BJ (cell line): ENCODE results near the gene MUC21. TPM values are rescaled to one million over a fixed set of nuclear protein-coding genes. Genes with fewer than 3 reads are reported as not detected.

Source experiments
- CTCF ChIA-PET: fragments of 350-600 bp; formaldehyde crosslinking; extraction: SDS; loops from one replicate; lab custom pipeline; 2021; ENCODE audit warnings: antibody characterized with exemption, inconsistent platforms; lab: Yijun Ruan, JAX
- POLR2A ChIA-PET: fragments of 300-600 bp; sonication (Branson Sonifier 250); formaldehyde crosslinking; extraction: SDS; loops from one replicate; lab custom pipeline; 2021; ENCODE audit warnings: antibody characterized with exemption; lab: Charles Lee
- DNase-seq: peaks from one replicate; pipeline ENCODE4 v3.0.0-alpha.2; 2011; ENCODE audit warnings: low read depth
- H3K27me3 ChIP-seq: 2 replicates; pipeline ENCODE4 v1.6.0; 2011; ENCODE audit warnings: low read length; ENCODE audit not compliant: control insufficient read depth, insufficient read depth
- H3K36me3 ChIP-seq: 2 replicates; pipeline ENCODE4 v1.5.1; 2011; ENCODE audit warnings: low read length; ENCODE audit not compliant: control insufficient read depth, insufficient read depth
- H3K4me3 ChIP-seq: 2 replicates; pipeline ENCODE4 v1.5.1; 2011; ENCODE audit warnings: low read depth, mild to moderate bottlenecking, control low read depth, low read length
- CTCF ChIP-seq: IDR thresholded peaks from 2 replicates; pipeline ENCODE4 v1.5.1; 2011; ENCODE audit warnings: low read depth, mild to moderate bottlenecking, control low read depth, inconsistent platforms, low read length, moderate library complexity; ENCODE audit not compliant: insufficient read depth
- polyA plus RNA-seq: library from polyadenylated mRNA; depleted of rRNA; stranded (reverse); fragments of >200 nt; gene quantifications from 2 replicates; pipeline ENCODE4 v1.2.3, GENCODE V29; 2011; rRNA removed

MUC21 gene
- polyA plus RNA-seq, 1 experiment, result not detected

- H3K27me3 ChIP-seq, result peaks cover 2% of the 10 kb centered on the region; the same call in 1 of the 2 replicates
- no peaks in the 10 kb centered on the region for H3K36me3 ChIP-seq
- CTCF ChIA-PET, result interaction anchor here (2.6 to 4.5 kb wide), 2 partner anchors 34 to 120 kb away, joined by 6 to 23 read pairs; no protein-coding TSS in a partner anchor
- POLR2A ChIA-PET, result no interaction called here
- TF ChIP-seq CTCF, result no peak
- H3K4me3 ChIP-seq, result no peak overlapping the region
- no peak for DNase-seq
Observed at GRCh38 chr6:31035862-31036497, 52.5 kb downstream of the MUC21 start.

- Histone ChIP-seq H3K36me3 (no peaks in the 10 kb centered on the region), H3K4me3 (no peak overlapping the region), H3K27me3 (peaks cover under 1% of the 10 kb centered on the region; the same call in 1 of the 2 replicates)
- POLR2A ChIA-PET, result no interaction called here
- no peak for TF ChIP-seq CTCF
- DNase-seq, result no peak
- CTCF ChIA-PET, result interaction anchor here (2.6 to 4.5 kb wide), 3 partner anchors 32 to 122 kb away, joined by 6 to 23 read pairs (median 12); no protein-coding TSS in a partner anchor
Observed at GRCh38 chr6:31037169-31037568, 53.7 kb downstream of the MUC21 start.

- TF ChIP-seq CTCF, result no peak
- Histone ChIP-seq H3K4me3 (no peak overlapping the region), H3K36me3 (no peaks in the 10 kb centered on the region), H3K27me3 (no peaks in the 10 kb centered on the region; the same call in 1 of the 2 replicates)
- ChIA-PET POLR2A (no interaction called here), CTCF (interaction anchor here (0.7 to 4.5 kb wide), 5 partner anchors 11 to 209 kb away, joined by 3 to 23 read pairs (median 6); no protein-coding TSS in a partner anchor)
- DNase-seq, result peak; percentile 39
Observed at GRCh38 chr6:31037682-31038081, 54.2 kb downstream of the MUC21 start.

GRCh38 chr6:31038559-31038958, 55.0 kb downstream of the MUC21 start:
- no peaks in the 10 kb centered on the region for H3K36me3 ChIP-seq
- ChIA-PET POLR2A (no interaction called here), CTCF (interaction anchor here (0.9 to 4.5 kb wide), 6 partner anchors 10 to 210 kb away, joined by 3 to 23 read pairs (median 5); no protein-coding TSS in a partner anchor)
- no peak for DNase-seq
- no peak overlapping the region for H3K4me3 ChIP-seq
- TF ChIP-seq CTCF, result no peak
- H3K27me3 ChIP-seq, result no peaks in the 10 kb centered on the region; the same call in 1 of the 2 replicates

Other genes with a start within 250 kb of the MUC21 start
- gene FLOT1, start 241.0 kb upstream of the MUC21 start, polyA plus RNA-seq, result 205 and 292 TPM in 2 replicates
- 43.7 and 51.7 TPM in 2 replicates for gene IER3, start 239.2 kb upstream of the MUC21 start, polyA plus RNA-seq
- 10.6 and 17.0 TPM in 2 replicates for gene DDR1, start 99.2 kb upstream of the MUC21 start, polyA plus RNA-seq
- gene GTF2H4, start 75.5 kb upstream of the MUC21 start, polyA plus RNA-seq, result 24.9 and 28.2 TPM in 2 replicates
- gene VARS2, start 69.5 kb upstream of the MUC21 start, polyA plus RNA-seq, result 14.8 and 16.1 TPM in 2 replicates
- gene SFTA2, start 51.5 kb upstream of the MUC21 start, polyA plus RNA-seq, result not detected in 2 replicates
- gene MUCL3, start 42.7 kb upstream of the MUC21 start, polyA plus RNA-seq, result not detected in 2 replicates
- gene MUC22, start 26.8 kb downstream of the MUC21 start, polyA plus RNA-seq, result not detected in 2 replicates
- gene C6orf15, start 128.9 kb downstream of the MUC21 start, polyA plus RNA-seq, result not detected in 2 replicates
- 4.9 and 6.7 TPM in 2 replicates for gene PSORS1C1, start 131.1 kb downstream of the MUC21 start, polyA plus RNA-seq
- not detected in 2 replicates for gene CDSN, start 136.7 kb downstream of the MUC21 start, polyA plus RNA-seq
- not detected in 2 replicates for gene PSORS1C2, start 155.3 kb downstream of the MUC21 start, polyA plus RNA-seq
- 11.0 and 15.5 TPM in 2 replicates for gene CCHCR1, start 174.1 kb downstream of the MUC21 start, polyA plus RNA-seq
- gene TCF19, start 174.9 kb downstream of the MUC21 start, polyA plus RNA-seq, result 8.5 and 10.4 TPM in 2 replicates
- gene POU5F1, start 187.0 kb downstream of the MUC21 start, polyA plus RNA-seq, result 0.11 and 0.22 TPM in 2 replicates